Raji (cell line): Measurements from ENCODE around the gene CAMKMT.

Source experiments
- POLR2A ChIP-seq: IDR thresholded peaks from 2 replicates; pipeline ENCODE4 v1.6.1; 2011; ENCODE audit warnings: low read depth, low read length, control low read depth; ENCODE audit not compliant: insufficient read depth

Gene CAMKMT

GRCh38 chr2:44774826-44775492 is 413.2 kb downstream of the CAMKMT start:
- no peak for TF ChIP-seq POLR2A

- TF ChIP-seq POLR2A, result no peak
These were observed 415.3 kb downstream of the CAMKMT start for GRCh38 chr2:44777036-44777435.

DNA sequence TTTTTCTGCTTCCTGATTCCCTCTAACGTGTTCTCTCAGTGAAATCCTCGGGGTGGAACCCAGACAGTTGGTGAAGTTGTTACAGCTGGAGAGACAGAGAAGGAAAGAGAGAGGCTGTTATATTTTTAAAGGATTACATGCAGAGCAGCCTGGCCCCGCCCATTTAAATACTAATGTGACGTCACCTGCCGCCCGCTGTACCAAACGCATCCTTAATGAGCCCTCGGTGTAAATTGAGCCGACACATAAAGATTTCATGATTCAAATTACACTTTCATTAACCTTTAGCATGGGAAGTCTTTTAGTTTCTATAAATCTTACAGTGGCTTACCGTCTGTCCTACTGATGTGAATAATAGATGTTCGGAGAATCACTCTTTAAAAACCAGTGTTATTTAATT is 415.8 kb downstream of the CAMKMT start:
- no peak for TF ChIP-seq POLR2A

DNA sequence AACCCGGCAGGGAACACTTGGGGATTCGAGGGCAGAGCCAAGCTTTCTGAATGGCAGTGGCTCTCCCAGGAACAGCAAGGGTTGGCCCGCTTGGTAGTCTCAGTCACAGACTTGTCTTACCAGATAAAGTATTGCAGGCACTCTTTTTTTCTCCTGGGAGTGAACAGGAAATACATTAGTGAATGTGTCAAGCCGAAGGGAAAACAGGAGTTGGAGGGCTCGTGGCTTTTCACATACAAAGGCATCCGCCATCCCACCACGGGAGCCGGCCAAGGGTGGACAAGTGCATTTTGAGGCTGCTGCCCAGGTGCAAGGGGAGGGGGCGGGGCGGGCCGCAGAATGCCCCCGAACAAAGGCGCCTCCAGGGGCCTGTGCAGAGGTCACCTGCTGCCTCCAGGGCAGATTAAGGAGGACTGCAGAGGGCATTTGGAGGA is 416.5 kb downstream of the CAMKMT start:
- no peak for TF ChIP-seq POLR2A

DNA sequence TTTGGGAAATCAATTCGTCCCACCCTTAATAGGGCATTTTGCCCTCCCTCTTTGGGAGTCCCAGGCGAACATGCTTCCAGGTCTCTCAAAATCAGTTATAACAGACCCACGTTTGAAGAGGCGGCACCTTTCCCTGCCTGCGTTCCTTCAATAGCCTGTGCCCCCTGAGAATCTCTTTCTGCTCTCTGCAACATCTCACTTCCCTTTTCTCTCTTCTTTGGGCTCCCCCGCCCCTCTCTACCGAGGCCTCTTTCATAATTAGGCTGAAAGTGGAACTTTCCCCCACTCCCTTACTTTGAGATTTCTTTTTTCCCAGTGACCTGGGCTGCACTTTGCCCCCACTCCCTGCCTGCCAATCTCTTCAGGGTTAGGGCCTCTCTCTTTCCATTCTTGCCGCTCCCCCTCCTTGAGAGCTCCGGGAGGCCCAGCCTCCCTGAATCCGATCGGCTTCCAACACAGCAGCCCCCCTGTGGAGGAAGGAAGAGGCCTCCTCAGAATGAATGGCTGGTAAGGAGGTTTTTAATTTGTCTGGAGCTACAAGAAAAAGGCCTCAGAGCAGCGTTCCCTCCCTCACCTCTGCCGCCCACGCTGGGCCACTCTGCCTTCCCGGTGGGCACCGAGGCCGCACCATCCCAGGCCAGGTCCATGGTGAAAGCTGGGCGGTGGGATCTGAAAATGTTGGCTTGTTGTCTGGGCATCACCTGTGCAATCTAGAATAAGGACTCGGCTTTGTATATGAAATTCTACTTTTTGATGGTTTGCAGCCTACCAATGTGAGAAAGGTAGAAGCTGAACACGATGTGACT is 417.1 kb downstream of the CAMKMT start:
- TF ChIP-seq POLR2A, result peak; percentile 44; the same call in 1 of the 2 replicates

- no peak for TF ChIP-seq POLR2A
These were observed 418.0 kb downstream of the CAMKMT start for GRCh38 chr2:44779793-44780192.

GRCh38 chr2:44780406-44780805 is 418.7 kb downstream of the CAMKMT start:
- TF ChIP-seq POLR2A, result no peak

DNA sequence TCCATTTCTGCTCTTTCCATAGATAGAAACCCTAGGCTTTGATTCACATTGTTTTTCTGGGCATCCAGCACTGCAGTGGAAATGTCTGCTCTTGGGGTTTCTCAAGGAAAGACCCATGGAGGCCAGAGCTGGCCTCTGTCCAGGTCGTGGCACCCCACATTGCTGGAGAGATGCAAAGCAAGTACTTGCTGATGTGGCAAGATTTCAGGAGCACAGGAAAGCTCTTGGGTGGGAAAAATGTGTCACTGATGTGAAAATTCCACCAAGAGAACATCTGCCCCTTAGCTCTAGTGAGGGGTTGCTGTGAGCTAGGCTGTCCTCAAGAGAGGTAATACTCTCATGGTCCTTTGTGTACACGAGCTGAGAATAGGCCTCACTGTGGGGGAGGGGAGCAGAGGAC is 423.7 kb downstream of the CAMKMT start:
- no peak for TF ChIP-seq POLR2A

DNA sequence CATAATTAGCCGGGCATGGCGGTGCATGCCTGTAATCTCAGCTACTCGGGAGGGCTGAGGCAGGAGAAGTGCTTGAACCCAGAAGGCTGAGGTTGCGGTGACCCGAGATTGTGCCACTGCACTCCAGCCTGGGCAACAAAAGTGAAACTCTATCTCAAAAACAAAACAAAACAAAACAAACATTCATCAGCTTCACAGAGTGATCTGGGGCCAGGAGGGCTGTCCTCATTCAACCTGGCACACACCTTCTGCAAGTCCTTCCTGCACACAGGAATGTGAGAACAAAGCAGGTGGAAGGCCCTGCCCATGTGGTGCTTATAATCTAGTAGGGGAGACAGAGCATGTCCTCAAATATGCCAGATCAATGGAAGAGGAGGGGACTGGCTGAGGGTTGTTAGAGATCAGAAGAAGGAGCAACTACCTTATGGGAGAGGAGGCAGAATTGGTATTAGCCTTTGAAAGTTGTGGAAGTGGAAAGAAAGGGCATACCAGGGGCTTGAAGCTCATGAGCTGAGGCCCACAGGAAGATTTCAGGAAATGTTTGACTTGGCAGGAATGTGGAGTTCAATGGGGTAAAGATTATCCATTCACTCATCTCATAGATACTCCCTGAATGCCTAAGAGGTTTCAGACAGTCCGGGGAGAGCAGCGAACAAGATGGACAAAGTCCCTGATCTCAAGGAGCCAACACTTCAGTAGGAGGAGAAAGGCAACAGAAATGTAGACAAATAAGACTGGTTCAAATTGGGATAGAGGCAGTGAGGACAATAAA is 424.5 kb downstream of the CAMKMT start:
- no peak for TF ChIP-seq POLR2A

- TF ChIP-seq POLR2A, result no peak
These were observed 425.1 kb downstream of the CAMKMT start for GRCh38 chr2:44786817-44787214.

DNA sequence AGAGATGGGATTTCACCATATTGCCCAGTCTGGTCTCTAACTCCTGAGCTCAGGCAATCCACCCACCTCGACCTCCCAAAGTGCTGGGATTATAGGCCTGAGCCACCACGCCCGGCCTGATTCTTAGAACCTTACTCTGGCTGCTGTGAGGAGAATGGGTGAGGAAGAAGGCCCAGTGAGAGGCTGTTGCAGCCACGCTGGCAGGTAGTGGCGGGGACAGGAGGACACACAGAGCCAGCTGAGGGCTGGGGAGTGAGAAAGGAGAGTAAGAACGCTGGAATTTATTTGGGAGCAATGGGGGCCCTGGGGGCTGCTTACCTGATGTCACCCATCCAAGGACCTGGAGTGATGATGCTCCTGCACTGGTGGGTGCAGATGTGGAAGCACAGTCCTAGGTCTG is 425.9 kb downstream of the CAMKMT start:
- no peak for TF ChIP-seq POLR2A

DNA sequence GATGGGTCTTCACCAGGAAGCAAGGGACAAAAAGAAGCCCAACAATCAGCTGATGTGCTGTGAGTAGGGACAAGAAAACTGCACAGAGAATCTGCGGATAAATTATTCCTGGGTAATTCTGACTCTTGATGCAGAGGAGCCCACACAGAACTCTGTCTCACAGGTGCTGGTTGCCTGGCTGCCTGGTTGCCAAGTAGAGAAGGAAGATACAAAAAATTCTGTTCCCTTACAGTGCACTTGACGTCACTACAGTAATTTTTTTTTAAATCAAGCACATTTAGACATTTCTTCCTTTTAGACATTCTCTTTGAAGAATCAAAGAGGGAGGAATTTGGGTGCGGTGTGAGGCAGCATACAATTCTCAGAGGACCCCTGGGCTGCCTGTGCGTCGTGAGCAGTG is 427.7 kb downstream of the CAMKMT start:
- no peak for TF ChIP-seq POLR2A

- TF ChIP-seq POLR2A, result no peak
These were observed 428.4 kb downstream of the CAMKMT start for GRCh38 chr2:44789971-44790721.

- TF ChIP-seq POLR2A, result no peak
These were observed 431.6 kb downstream of the CAMKMT start for GRCh38 chr2:44793322-44793870.

DNA sequence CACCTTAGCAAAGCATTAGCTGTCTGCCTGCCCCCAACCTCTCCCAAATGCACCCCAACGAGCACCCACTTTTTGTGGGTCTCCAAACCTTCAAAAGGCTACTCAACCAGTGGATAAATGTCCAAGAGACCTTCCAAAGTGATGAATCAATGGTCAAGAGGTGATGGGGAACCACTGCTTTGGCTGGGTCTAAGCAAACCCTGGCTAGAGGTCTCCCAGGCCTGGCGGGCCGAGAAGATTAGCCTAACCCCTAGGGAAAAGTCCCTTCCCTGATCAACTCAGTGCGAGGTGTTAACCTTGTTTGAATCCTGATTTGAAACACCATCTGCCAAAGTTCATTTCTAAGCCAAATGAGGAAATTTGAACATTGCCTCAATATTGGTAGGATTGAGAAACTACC is 435.0 kb downstream of the CAMKMT start:
- TF ChIP-seq POLR2A, result no peak
